HG02884 (cell line): ENCODE results near the gene ERO1B.
A peak's percentile ranks its signal among the peaks of the same experiment; 100 is the strongest.
"Not testable (repeated sequence)": the region's sequence is repeated elsewhere in the genome, so short reads cannot be mapped to it uniquely, and the experiment has no call there.

ENCODE experiments used
- ATAC-seq: cut with Tn5 transposase; IDR thresholded peaks from one replicate; pipeline ENCODE4 v1.9.1; 2021; ENCODE audit warnings: mild to moderate bottlenecking, moderate library complexity; ENCODE audit not compliant: unreplicated experiment

ERO1B gene

DNA sequence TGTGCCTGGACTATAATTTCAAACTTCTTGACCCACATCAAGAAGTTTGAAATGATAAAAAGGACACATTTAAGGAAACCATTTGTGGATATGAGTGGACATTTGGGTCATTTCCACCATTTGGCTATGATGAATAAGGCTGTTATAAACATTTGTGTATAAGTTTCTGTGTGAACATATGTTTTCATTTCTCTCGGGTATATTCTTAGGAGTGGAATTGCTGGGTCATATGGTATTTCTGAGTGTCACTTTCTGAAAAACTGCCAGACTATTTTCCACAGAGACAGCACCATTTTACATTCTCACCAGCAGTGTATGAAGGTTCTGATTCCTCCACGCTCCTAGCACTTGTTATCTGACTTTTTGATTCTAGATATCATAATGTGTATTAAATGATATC, 88.6 kb downstream of the ERO1B start:
- no peak for ATAC-seq

DNA sequence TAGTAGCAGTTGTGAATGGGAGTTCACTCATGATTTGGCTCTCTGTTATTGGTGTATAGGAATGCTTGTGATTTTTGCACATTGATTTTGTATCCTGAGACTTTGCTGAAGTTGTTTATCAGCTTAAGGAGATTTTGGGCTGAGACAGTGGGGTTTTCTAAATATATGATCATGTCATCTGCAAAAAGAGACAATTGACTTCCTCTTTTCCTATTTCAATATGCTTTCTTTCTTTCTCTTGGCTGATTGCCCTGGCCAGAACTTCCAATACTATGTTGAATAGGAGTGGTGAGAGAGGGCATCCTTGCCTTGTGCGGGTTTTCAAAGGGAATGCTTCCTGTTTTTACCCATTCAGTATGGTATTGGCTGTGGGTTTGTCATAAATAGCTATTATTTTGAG, 93.7 kb downstream of the ERO1B start:
- ATAC-seq: not testable (repeated sequence)

DNA sequence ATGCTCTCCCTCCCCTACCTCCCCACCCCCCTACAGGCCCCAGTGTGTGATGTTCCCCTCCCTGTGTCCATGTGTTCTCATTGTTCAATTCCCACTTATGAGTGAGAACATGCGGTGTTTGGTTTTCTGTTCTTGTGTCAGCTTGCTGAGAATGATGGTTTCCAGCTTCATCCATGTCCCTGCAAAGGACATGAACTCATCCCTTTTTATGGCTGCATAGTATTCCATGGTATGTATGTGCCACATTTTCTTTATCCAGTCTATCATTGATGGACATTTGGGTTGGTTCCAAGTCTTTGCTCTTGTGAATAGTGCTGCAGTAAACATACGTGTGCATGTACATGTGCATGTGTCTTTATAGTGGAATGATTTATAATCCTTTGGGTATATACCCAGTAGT, 95.3 kb downstream of the ERO1B start:
- not testable (repeated sequence) for ATAC-seq

DNA sequence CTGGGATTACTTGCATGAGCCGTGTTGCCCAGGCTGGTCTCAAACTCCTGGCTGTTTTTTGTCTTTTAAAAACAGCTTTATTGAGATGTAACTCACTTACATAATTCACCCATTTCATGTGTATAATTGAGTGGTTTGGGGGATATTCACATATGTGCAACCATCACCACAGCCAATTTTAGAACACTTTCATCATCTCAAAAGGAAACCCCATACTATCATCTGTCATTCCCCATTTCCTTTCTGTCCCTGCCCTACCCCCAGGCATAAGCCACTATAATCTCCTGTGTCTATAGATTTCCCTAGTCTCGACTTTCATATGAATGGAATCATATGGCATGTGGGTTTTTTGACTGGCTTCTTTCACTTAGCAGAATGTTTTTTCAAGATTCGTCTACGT, 96.1 kb downstream of the ERO1B start:
- no peak for ATAC-seq

DNA sequence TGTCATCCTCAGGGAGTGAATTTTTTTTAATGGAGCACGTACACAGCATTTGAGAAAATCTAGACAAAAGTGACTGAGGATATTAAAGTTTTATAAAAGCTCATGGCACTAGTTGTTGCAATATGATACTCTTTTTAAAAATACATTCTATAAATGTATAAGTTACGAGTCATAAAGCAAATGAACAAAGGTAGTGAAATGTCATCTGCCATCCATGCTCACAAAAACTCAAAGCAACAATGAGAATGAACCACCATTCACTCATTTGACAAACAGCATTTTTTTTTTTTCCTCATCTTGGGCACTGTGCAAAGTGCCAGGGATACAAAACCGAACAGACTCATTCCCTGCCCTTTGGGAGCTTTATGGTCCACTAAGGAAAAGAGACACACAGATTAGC, 100.7 kb downstream of the ERO1B start:
- ATAC-seq: no peak

DNA sequence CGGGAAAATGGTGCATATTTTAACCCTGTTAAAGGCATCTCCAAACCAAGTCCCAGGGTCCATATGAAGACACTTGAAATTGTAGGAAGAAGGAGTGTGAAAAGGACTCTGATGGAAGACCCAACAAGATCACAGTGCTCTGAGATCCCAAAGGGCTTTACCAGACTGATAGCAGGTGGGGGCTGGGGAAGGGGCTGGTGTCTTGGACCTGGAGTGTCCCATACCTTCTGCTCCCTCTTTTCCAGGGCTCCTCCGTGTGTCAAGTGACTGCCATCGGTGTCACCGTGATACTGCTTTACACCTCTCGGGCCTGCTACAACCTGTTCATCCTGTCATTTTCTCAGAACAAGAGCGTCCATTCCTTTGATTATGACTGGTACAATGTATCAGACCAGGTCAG, 102.1 kb downstream of the ERO1B start:
- ATAC-seq: no peak

DNA sequence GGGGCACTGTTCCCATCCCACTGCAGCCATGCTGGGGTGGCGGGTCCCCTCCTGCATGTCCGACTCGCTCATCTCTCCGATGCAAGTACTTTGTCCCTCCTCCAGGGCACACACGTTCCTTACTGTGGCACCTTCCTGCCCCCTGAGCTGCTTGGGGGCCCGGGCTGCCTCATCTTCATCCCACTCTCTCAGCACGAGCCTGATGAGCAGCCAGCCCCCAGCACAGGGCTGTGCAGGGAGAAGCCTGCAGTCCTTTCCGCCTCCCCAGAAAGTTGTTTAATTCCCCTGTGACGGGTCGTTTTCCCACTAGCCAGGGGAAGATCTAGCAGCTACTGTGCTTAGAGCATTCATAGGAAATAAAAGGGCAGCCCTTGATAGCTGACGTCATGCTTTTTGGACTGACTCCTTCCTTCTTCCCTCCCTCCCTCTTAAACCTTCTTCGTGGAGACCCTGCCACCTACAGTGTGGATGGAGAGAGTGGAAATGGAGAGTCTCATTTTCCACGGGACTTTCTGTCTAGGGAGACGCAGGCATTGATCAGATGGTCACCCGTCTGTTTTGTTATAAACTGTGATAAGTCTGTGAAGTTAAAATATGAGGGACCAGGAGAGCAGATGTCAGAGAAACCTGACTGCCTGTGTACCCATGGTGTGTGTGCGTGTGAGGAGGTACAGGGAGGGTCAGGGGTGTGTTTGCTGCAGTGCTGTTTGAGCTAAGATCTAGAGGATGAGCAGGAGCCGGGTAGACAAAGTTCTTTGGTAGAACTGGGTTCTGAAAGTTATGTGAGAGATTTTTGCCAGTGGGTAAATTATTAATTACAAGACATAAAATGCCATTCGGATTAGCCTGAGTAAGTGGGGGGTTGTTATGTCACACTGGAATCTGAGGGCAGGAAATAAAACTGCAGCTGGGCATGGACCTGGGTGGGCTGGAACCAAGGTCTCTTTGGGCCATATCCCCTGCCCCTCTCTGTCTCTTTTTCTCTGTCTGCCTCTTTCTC, 105.1 kb downstream of the ERO1B start:
- no peak for ATAC-seq

DNA sequence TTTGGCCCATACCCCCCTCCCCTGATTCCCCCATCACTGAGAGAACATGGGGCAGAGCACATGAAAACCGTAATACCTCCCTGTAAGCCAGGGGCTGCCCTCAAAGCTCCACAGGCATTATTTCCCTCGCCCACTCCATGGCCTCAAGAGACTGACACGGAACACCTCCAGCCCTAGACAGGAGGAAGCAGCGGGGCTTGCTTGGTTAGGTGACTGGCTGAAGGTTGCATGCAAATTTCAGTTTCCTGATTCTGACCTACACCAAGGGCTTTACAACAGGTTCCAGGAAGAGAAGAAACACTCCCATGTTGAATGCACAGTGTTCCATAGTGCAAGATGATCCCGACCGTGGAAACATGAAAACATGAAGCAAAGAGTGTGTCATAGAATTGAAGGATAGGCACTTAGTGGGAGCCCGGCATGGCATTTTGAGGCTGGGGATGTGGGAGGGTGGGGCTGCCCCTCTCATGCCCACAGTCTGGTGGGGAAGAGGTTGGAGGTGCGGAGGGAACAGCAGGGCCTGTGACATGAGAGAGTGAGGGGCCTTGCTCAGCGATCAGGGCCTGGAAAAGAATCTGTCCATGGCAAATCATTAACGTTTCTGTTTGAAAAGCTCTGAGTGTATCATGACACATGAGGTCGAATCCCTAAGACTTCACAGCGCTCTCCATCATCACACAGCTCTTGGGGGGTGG, 106.0 kb downstream of the ERO1B start:
- ATAC-seq: peak; percentile 90

DNA sequence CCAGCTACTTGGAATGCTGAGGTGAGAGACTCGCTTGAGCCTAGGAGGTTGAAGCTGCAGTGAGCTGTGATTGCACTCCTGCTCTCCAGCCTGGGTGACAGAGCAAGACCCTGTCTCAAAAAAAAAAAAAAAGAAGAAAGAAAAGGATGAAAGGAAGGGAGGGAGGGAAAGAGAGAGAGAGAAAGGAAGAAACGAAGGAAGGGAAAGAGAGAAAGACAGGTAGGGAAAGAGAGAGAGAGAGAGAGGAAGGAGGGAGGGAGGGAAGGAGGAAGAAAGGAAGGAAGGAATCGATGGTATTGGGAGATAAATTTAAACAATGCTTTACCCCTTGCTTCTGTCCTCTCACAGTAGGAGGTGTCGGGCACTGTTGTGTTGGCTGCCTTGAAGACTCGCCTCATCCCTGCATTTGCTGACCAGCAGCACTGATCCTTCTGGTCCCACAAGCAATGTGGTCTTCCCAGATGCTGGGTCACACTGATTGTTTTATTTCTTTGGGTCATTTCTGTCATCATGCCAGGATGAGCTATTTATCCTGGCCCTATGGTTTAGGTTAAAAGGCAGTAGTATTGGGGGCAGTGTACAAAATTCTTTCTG, 108.5 kb downstream of the ERO1B start:
- no peak for ATAC-seq

DNA sequence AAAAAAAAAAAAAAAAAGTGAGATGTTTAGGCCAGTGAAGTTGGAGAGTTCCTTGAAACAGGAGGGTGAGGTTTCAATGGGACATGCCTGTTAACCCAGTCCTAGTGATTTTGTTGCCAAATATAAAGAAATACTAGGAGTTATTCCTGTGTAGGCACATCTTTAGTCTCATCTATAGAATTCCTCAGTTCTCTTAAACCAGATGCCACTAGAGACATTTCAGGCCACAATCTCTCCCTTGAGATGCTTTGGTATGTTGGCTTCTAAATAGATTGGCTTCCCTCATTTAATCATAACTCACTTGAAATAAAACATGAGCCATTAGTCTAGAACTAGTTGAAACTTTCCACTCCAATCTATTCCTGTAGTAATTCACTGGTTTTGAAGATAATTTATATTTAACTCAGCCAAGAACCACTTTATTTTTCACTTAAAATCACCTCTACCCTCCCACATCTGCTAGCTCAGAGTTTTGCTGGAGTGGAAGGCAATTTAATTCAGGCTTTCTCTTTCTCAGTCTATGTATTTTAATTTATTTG, 109.6 kb downstream of the ERO1B start:
- ATAC-seq: no peak

DNA sequence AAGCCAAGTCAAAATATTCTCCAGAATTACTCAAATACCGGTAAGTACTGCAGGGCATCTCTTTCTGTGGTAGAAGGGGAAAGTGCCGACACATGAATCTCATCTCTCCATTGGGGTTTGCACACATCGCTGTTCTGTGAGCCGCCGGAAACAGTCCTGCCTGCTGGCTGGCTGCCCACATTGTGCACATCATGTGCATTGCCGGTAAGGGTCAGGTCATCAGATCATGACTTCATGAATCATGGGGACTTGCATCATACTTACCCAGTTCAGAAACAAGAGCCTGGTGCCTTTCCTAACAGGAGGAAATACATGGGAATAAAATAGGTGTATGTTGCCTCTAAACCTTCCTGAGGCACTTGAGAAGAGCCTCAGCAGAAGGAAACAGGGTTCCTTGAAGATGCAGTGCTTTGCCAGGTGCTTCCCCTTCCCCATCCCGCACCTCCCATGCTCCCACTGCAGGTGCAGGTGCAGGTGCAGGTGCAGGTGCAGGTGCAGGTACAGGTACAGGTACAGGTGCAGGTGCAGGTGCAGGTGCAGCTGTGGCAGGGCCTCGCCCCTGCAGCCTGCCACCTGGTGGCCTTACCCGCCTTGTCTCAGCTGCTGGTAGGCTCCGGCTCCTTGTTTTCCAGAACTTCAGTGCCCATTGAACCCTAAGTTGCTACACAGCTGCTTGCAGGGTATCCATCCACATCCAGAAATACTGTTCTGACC, 112.9 kb downstream of the ERO1B start:
- no peak for ATAC-seq

DNA sequence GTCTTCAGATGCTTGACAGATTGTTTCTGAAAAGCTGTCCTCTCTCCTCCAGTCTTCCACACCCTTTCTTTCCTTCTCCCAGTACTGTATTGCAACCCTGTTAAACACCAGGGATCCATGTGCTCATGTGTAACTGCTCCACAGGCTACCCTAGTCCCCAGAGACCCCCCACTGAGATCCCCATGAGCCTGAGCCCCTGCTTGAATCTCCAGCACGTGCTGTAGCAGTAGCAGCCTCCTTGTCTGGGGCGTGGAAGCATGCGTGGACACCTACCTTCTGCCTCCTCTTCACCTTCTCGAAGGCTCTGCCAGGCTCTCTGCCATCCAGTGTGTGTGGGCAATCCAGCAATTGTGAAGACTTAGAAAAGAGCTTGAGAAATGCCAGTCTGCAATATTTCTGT, 114.2 kb downstream of the ERO1B start:
- no peak for ATAC-seq

DNA sequence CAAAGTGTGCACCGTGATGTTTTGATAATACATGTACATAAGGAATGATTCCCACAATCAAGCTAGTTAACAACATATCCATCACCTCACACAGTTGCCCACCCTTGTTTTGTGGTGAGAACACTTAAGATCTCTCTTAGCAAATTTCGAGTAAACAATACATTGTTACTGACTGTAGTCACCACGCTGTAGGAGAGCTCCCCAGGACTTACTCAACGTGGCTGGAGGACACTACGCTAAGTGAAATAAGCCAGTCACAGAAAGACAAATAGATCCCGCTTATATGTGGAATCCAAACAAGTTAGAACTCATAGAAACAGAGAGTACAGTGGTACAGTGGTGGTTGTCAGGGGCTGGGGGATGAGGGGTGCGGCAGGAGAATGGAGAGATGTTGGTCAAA, 114.6 kb downstream of the ERO1B start:
- no peak for ATAC-seq

DNA sequence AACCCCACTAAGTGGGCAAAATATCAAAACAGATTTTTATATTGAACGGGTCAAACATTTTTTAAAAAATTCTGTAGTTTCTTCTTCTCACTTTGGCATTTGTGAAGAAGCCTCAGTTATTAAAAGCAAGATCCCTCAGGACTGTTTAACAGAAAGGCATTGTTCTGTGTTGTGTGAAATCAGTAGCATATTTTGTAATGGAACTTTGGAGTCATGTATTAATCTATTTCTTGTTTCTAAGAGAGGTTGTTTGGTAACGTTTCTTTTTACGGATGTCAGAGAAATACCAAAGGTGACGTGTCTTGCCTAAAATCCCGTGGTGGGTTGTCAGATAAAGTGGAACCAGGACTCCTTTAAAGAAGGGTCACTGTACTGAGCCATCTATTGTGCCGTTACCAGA, 115.7 kb downstream of the ERO1B start:
- ATAC-seq: no peak
